SH-SY5Y (cell line): ENCODE data around the gene DPM2.

Source experiments
- GATA2 ChIP-seq: IDR thresholded peaks from 2 replicates; pipeline ENCODE4 v1.6.1; 2011; ENCODE audit warnings: mild to moderate bottlenecking, low read depth, low read length
- GATA3 ChIP-seq: IDR thresholded peaks from 2 replicates; pipeline ENCODE4 v1.6.1; 2011; ENCODE audit warnings: low read depth, mild to moderate bottlenecking, low read length, moderate library complexity

- TF ChIP-seq GATA2, result no peak
- no peak for TF ChIP-seq GATA3
Observed at GRCh38 chr9:127976498-127976897, 38.8 kb upstream of the DPM2 start.
